Endothelial cell of umbilical vein (primary cell): ENCODE results near the gene TSTD2.

Experiments
- CTCF ChIP-seq, 2 donors: IDR thresholded peaks; 1 replicate in 1 of 2; 2 replicates in 1 of 2; pipeline ENCODE4 v1.5.1; 2011; ENCODE audit warnings: low read length in 2 of 2, mild to moderate bottlenecking in 2 of 2, moderate library complexity in 2 of 2, control low read depth in 1 of 2, inconsistent platforms in 1 of 2, low read depth in 1 of 2; ENCODE audit not compliant: insufficient read depth in 1 of 2; ENCODE audit errors: extremely low read depth in 1 of 2
- MAX ChIP-seq: IDR thresholded peaks from 2 replicates; pipeline ENCODE4 v1.6.1; 2011; ENCODE audit not compliant: insufficient read depth, insufficient read length
- POLR2AphosphoS5 ChIP-seq: IDR thresholded peaks from 2 replicates; pipeline ENCODE4 v1.6.1; 2012; ENCODE audit warnings: low read depth, mild to moderate bottlenecking, control low read depth, low read length, moderate library complexity; ENCODE audit not compliant: insufficient read depth

DNA sequence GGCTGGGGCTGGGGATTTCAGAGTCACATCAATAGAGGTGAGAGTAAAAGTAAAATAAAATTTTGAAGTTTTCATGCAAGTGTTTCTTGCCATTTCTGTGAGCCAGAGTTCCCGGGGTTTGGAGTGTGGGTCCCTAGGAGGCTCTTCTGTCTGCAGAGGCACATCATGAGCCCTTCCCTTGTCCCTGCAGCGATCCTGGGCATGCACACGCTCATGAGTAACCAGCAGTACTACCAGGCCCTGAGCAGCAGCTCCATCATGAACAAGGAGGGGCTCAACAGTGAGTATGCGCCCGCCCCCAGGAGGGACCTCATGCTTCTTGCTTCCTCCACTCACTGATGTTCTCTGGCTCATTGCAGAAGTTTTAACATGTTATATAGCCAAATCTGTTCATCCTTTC is 70.6 kb downstream of the TSTD2 start:
- TF ChIP-seq CTCF (IDR thresholded peaks at IDR 0.05; ENCODE audit: extremely low read depth in 1 of 2, insufficient read depth in 1 of 2, low read depth in 1 of 2, low read length in 2 of 2) (no peak), POLR2AphosphoS5 (no peak), MAX (no peak)
